ENCODE data around the gene TMTC3. TPM values are rescaled to one million over a fixed set of nuclear protein-coding genes. Genes with fewer than 3 reads are reported as not detected.
"Not testable (repeated sequence)": the region's sequence is repeated elsewhere in the genome, so short reads cannot be mapped to it uniquely, and the experiment has no call there.

Gene TMTC3
- total RNA-seq, 1 donor from 2014 or later: 30.4 TPM

DNA sequence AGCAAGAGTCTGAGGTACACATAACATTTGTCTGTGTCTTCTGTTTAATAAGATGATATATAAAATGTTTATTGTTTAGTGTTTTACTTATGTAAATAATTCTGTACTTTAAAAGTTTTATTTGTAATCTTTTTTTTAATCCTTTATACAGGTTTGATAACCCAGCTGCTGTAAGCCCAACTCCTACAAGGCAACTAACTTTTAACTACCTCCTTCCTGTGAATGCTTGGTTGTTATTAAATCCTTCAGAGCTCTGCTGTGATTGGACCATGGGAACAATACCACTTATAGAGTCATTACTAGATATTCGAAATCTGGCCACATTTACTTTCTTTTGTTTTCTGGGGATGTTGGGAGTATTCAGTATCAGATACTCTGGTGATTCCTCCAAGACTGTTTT lies 24.1 kb downstream of the TMTC3 start:
- DNase-seq: no peak

DNA sequence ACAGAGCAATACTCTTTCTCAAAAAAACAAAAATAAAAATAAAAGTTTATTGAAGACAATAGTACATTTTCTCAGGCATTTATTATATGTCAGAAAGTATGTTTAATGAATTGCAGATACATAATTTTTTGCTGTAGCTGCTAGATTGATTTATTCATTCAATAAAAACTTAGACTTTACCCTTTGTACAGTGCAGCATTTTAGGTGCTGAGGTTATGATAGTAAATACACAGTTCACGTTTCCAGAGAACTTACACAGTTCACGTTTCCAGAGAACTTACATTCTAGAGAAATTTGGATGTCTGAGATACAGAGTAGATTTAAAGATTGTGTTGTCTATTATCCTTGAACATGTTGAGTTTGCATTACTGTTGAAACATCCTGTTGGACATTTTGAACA lies 25.3 kb downstream of the TMTC3 start:
- DNase-seq: no peak

DNA sequence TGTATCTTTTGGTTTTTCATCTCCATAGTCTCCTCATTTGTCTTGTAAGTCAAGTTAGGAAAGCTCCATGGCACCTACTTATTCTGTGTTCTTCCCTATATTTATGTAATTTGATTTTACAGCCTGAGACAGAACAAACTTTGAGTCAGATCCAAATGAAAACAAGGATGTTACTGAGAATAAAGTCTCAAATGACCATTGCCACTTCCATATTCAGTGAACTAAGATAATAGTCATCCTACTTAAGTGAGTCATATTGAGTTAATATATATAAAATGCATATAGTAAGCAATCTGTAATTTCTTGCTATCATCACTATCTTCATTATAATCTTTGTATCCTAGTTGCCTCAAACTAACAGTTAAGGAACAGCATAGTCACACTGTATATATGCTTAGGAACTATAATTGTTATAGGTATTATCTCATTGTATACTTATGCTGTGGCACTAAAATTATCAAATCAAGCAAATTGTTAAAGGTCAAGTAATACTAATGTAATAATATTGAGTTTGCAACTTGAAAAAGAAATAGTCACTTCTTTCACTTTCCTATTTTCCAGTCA lies 30.8 kb downstream of the TMTC3 start:
- no peak for DNase-seq

DNA sequence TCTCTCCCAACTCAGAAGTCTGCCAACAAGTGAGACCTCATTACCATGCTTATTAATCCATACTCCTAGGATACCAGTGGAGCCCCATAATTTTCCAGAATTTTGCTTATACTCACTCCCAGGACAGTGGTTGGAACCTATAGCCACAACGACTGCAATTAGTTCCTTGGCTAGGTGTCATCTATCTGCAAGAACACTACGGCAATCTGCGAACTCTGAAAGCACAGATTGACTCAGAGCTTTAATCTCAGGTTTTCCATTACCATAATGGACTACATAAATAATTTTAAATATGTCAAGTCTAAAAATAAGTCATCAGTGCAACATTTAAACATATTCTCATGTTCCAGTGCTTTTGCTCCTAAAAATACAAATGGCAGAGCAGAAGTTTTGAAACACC lies 33.4 kb downstream of the TMTC3 start:
- no peak for DNase-seq

DNA sequence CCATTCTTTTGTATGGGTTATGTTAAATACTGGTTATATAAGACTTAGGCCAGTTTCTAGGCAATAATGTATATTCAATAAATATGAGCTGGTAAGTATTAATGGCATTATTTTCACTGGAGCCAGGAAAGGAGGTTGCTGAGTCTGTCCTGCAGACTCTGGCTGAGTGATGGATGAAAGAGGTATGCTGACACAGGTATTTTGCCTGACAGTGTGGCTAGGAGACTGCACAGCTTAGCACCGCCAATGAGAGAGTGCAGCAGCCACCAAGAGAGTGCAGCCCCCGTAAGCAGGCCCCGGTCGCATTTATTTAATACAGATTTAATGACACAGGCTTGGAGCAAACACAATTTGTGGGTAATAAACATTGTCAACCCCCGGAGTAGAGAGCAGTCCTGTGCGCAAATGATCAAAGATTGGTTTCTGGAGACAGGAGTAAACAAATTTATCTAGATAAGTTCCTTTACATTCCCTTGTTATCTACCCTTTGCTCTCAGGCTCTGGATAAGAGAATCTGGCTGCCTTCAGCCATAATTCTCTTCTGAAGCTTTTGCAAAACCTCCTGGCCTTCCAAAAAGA lies 37.4 kb downstream of the TMTC3 start:
- DNase-seq: no peak

DNA sequence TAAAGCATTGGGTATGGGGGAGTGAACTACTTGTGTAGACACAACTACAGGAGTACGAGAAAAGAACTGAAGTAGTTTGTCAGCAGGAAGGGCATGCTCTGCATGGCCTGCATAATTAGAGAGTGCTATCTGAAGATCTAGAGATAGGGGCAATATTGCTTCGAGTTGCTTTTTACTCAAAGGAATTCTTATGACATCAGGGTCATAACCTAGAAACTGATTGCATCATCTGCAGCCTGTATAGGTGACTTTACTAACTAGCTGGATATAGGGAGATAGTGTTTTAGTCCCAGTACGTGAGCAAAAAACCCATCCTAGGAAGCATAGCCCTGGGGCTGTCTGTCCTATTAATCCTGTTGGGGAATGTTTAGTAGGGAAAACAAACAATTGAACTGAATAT lies 39.8 kb downstream of the TMTC3 start:
- no peak for DNase-seq

DNA sequence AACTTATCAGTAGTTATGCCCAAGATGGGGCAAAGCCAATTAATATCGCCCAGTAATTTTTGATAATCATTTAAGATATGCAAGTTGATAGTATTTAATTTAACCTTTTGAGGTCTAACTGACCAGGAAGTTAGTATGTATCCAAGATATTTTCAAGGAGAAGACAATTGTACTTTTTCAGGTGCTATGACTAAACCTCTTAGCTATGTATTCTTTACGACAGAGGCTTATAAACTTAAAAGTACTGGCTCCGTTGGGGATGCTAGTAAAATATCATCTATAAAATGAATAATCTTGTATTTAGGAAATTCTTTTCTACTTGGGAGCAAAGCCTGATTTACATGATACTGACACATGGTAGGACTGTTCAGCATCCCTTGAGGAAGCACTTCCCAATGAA lies 40.3 kb downstream of the TMTC3 start:
- DNase-seq: no peak

DNA sequence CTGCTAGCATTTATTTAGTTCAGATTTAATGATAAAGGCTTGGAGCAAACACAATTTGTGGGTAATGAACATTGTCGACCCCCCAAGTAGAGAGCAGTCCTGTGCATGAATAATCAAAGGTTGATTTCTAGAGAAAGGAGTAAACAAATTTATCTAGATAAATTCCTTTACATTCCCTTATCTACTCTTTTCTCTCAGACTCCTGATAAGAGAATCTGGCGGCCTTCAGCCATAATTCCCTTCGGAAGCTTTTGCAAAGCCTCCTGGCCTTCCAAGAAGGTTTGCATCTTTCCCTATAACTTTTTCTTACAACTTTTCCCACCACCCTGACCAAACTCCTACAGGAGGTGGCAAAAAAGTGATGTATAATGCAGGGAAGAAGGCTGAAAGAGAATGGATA lies 42.1 kb downstream of the TMTC3 start:
- no peak for DNase-seq

DNA sequence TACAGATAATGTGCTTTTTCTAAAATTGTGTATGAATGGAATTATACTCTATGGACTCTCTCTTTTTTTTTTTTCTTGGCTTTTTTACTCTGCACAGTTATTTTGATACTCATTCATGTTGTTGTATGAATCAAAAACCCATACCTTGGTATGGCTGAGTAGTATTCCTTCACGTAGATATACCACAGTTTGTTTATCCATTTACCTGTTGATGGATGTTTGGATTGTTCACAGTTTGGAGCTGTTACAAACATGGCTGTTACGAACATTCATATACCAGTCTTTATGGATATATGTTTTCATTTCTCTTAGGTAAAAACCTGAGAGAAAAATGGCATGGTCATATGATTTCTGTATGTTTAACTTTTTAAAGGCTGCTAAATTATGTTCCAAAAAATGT lies 43.2 kb downstream of the TMTC3 start:
- no peak for DNase-seq

DNA sequence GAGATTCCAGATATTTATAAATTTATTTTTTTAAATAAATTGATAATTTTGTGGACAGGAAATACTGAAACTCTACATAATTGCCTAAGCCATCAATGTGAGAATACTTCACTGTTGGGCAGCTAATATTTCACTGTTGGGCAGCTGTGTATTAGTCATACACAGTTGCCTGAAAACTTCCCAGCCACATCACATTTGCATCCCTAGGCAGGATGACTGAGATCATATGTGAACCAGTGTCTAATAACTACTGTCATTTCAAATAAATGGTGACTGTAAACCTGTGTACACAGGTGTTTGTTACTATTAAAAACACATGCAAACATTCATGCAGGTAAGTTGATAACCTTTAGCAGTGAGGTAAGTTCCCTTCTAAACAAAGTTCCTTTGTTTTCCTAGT lies 43.9 kb downstream of the TMTC3 start:
- DNase-seq: no peak

DNA sequence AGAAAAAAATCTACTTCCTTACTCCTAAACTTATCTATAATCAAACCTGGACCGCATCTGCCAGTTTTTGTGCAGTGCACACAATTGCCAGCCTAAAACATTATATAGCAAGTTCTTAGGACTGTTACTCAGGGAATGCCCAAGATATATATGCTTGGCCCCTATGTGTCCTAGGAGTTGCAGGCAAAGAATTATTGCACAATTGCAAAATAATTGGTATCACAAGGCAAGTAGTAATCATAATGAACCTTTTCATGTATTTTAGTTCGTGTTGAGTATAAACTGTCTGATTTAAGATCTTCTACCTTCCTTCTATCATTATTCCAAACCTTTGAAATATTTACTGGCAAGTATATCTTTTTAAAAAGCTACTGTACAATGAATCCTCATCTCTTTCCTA lies 45.5 kb downstream of the TMTC3 start:
- no peak for DNase-seq

DNA sequence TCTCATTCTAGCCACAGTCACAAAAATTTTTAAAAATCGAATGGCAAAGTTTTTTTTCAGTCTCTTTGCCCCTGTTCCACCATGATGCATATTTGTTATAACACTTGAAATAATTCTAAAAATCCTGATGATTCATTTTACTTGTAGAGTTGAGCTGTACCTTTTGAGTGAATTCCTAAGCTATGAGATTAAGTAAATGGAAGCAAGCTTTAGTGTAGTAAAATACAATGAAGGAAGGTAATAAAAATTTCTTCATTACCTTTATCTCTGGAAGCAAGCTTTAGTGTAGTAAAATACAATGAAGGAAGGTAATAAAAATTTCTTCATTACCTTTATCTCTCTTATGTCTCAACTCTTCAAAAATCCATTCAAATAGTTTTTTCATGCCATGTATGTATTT lies 46.1 kb downstream of the TMTC3 start:
- DNase-seq: no peak

DNA sequence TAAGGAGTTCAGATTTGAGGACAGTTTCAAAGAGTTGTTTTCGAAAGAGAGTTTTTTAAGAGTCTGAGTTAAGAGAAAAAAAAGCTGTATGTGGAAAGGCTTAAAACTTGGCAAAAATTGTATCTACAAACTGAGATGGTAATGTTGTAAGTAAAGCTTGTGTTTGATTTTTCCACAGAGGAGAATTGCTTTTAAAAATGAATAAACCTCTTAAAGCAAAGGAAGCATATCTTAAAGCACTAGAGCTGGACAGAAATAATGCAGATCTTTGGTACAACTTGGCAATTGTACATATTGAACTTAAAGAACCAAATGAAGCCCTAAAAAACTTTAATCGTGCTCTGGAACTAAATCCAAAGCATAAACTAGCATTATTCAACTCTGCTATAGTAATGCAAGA lies 50.3 kb downstream of the TMTC3 start:
- no peak for DNase-seq

DNA sequence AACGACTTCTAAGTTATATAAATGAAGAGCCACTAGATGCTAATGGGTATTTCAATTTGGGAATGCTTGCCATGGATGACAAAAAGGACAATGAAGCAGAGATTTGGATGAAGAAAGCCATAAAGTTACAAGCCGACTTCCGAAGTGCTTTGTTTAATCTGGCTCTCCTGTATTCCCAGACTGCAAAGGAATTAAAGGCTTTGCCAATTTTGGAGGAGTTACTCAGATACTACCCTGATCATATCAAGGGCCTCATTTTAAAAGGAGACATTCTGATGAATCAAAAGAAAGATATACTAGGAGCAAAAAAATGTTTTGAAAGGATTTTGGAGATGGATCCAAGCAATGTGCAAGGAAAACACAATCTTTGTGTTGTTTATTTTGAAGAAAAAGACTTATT lies 52.8 kb downstream of the TMTC3 start:
- no peak for DNase-seq

DNA sequence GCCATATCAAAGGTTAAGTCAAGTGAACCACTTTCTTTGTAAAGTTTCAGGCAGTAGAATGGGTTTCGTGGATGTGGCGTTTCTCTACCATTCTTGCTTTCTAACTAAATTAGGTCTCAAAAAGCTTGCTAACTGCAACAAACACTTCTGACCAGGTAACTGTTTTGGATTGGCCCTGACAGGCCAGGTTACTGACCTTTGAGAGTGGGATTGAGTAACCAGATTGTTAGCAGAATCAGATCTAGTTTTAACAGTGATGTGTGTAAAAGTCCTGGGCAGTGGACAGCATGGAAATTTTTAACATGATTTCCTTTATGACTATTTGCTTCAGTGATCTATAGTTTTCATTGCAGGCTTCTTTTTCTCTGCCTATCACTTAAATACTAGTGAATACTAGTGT lies 57.9 kb downstream of the TMTC3 start:
- DNase-seq: no peak

DNA sequence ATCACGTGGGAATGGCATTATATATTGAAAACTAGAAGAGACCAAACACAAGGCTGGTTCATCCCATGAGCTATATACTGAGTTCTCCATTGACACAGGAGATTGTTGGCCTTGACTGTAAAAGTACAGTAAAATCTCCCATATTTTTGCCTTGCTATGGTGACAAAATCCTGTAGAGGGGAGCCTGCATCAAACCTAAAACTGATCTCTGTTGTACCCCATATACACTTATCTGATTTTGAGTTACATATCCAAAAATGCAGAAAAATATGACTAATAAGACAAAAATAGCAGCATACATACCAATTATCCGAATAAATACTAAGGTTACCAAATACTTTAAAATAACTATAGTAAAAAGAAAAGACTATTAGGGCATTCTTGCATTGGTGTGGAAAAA lies 60.4 kb downstream of the TMTC3 start:
- no peak for DNase-seq

DNA sequence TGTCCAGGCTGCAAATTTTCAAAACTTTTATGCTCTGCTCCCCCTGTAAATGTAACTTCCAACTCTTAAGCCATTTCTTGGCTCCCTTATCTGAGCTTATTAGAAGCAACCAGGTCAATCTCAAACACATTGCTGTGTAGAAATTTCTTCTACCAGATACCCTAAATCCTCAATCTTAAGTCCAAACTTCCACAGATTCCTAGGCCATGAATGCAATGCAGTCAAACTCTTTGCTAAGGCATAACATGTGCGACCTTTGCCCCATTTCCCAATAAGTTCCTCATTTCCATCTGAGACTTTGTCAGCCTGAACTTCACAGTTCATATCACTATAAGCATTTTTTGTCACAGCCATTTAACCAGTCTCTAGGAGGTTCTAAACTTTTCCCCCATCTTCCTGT lies 64.5 kb downstream of the TMTC3 start:
- DNase-seq: no peak

DNA sequence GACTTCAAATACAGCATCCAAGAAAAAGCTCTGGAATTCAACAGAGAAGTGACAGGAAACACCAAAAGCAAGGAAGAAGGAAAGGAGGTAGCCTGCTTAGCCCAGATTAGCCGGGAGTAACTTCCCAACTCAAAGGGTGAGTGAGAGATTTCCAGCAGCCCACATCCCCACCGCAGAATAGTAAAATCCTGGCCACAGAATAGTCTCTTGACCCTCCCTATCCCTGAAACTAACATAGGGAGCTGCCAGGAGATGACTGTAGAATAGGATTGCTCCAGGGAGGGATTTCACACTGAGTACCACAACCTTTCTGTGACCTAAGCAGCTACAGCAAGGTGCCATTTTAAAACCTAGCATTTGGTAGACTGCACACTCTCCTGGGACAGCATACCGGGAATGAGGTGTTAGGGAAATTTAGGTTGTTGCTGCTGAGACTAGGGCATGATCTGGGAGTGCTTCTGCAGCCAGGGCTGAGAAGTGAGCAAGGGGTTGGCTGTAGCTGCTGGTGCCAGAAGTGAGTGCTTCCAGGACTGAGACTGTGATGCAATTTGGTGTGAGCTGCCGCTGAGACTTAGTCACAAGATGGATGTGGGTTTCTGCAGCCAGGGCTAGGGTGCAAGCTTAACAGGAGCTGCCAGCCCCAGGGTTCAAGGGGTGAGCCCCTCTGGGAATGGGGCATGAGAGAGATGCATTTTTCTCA lies 66.0 kb downstream of the TMTC3 start:
- DNase-seq: no peak

DNA sequence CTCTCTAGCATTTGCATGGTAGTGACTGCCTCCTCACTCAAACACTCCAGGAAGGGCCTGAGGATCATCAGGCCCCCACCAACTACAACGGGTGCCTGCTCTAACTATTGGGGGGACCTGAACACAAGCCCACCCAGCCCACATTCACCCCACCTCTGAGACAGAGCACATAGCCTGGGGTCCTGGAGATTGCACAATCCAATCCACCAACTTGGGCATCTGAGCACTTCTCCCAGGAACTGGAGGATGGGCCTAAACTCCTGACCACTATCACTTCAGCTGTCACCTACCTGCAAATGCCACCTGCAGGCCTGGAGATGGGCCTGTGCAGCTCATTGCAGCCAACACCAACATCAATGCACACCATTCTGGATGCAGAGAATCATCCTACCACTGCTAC lies 66.6 kb downstream of the TMTC3 start:
- DNase-seq: no peak

DNA sequence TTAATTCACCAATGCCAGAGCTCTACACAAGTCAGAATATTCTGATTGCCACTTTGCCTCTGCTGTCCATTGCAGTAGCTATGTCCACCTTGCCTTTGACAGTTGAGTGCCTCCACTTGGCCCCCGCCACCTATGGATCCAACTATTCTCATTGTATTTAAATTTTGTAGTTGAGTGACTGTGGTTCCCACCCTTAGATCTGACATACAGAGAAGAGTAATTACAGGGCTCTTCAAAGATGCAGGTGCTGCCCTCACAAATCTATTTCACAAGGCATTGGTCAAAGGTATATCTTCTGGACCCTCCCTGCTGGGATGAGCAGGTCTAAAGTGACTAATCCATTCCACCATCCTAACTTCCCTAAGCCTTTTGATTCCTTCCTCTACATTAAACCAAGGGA lies 68.2 kb downstream of the TMTC3 start:
- DNase-seq: not testable (repeated sequence)

DNA sequence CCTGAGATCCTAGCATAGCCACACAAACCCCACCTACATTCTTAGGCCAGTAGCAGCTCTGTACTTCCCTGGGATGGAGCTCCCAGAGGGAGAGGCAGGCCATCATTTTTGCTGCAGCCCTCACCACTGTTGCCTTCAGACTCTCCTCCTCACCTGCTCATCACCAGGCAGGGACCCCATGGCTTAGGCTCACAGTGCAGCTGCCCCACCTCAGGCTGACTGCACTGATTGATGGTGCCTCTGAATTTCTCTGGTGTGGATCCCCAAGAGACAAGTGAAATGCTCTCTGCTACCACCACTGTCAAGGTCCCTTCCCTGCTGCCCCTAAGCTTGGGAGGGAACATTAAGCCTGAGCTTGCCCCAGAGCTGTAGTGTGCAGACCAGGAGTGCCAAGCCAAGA lies 76.2 kb downstream of the TMTC3 start:
- DNase-seq: no peak

DNA sequence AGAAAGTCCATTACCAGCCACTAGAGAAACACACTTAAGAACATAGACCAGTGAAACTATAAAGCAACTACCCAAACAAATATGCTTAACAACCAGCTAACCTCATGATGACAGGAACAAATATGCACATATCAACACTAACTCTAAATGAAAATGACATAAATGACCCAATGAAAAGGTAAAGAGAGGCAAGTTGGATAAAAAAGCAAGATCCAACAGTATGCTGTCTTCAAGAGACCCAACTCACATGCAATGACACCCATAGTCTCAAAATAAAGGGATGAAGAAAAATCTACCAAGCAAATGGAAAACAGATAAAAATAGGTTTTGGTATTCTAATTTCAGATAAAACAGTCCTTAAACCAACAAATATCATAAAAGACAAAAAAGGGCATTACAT lies 77.8 kb downstream of the TMTC3 start:
- DNase-seq: no peak

DNA sequence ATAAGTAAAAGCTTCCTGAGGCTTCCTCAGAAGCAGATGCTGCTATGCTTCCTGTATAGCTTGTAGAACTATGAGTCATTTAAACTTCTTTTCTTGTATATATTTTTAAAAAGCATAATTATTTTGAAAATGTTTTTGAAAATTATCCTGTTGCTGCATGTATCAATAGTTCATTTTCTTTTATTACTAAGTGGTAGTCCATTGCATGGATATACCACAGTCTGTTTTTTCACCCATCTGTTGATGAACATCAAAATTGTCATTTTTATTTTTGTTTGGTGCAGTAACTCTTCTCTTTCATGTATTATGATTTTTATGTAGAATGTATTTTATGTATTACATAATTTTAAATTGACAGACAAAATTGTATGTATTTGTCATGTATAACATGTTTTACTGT lies 81.4 kb downstream of the TMTC3 start:
- DNase-seq: no peak

DNA sequence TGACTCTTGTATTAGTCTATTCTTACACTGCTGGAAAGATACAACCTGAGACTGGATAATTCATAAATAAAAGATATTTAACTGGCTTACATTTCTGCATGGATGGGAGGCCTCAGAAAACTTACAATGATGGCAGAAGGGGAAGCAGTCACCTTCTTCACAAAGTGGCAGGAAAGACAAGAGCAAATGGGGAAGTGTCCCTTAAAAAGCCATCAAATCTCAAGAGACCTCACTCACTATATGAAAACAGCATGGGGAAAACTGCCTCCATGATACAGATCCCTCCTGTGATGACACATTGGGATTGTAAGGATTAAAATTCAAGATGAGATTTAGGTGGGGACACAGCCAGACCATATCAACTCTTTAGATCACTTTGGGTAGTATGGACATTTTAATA lies 83.7 kb downstream of the TMTC3 start:
- DNase-seq: no peak

DNA sequence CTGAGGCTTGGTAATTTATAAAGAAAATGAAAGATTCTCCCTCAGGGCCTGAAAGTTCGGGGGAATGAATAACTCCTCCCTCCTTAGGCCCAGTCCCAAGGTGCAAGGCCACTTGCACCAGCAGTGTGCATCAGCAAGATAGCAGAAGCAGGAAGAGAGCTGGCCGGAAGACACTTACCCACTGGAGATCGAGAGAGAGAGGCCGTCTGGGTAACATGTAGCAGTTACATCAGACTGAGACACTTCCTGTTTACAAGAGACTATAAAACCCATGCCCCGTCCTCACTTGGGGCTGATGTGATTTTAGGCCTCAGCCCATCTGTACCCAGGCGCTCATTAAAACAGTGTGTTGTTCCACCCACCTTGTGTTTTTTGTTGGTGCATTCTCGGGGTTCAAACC lies 85.2 kb downstream of the TMTC3 start:
- no peak for DNase-seq
